ENCODE results near the gene DPYD. TPM values are rescaled to one million over a fixed set of nuclear protein-coding genes. Genes with fewer than 3 reads are reported as not detected.

DPYD gene
- polyA plus RNA-seq, 1 of the 3 experiments (the other 2 are of a cell fraction) = 23.0 TPM

DNA sequence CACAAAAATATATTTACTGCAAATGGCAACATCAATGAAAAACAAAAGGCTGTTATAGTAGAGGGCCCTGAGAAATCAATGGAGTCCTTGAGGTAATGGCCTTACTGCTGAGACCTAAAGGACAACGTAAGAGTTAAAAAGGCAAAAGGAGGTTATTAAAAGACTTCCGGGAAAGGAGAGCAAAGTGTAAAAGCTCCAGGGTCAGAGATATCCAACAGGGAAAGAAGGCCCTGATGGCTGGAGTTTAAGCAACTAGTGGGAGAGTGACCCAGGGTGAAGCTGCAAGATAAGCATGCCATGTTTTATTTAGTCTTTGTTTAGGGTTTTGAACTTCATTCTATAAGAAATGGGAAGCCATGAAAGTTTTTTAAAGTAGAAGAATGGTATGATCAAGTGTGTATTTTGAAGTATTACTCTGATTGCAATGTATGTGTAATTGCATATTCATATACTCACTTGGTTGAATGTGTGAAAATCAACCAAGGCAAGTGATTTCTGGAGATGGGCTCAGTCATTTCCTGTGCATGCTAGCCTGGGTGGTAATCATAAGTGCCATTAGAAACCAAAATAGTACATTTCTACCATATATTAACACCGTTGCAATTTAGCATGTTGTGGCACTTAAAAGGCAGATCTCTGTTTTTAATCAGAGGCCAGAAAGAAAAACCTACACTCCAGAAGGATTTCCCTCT is 5.3 kb upstream of the DPYD start:
- no peak overlapping the region for H3K4me2 ChIP-seq
- no peaks in the 10 kb centered on the region for H3K79me2 ChIP-seq (ENCODE audit: insufficient read depth)
- H3K4me3 ChIP-seq (ENCODE audit: low read depth in 2 of 2, low read length in 1 of 2) = no peak overlapping the region
- ChIA-PET CTCF (no interaction called here), POLR2A (no interaction called here)
- no peaks in the 10 kb centered on the region for H3K36me3 ChIP-seq (replicated peaks in 1 of 2; ENCODE audit: control insufficient read depth in 1 of 2, insufficient read depth in 2 of 2, low read length in 1 of 2)
- peaks cover 17% of the 10 kb centered on the region for H3F3A ChIP-seq (replicated peaks; ENCODE audit: insufficient read depth)
- H4K20me1 ChIP-seq (ENCODE audit: insufficient read depth) = no peaks in the 10 kb centered on the region
- H2AFZ ChIP-seq (ENCODE audit: low read depth) = no peak overlapping the region
- H3K27ac ChIP-seq (ENCODE audit: low read depth in 2 of 2, low read length in 1 of 2) = no peak overlapping the region
- H3K9me3 ChIP-seq = no peaks in the 10 kb centered on the region
- 92% methylated on average over 3 of the region's 3 CpGs for WGBS (ENCODE audit: low lambda C conversion rate)
- no peak for DNase-seq
- no peak overlapping the region for H3K9ac ChIP-seq
- H3K4me1 ChIP-seq (ENCODE audit: control insufficient read depth in 1 of 2, insufficient read depth in 2 of 2, low read depth in 1 of 2, low read length in 1 of 2) = peaks cover 2 to 4% of the 10 kb centered on the region in 2 experiments; a peak in 2 of 4 replicates
- H3K9me2 ChIP-seq = no peaks in the 10 kb centered on the region
- no peaks in the 10 kb centered on the region for H3K27me3 ChIP-seq (ENCODE audit: insufficient read depth)
- TF ChIP-seq, protein P1, sequence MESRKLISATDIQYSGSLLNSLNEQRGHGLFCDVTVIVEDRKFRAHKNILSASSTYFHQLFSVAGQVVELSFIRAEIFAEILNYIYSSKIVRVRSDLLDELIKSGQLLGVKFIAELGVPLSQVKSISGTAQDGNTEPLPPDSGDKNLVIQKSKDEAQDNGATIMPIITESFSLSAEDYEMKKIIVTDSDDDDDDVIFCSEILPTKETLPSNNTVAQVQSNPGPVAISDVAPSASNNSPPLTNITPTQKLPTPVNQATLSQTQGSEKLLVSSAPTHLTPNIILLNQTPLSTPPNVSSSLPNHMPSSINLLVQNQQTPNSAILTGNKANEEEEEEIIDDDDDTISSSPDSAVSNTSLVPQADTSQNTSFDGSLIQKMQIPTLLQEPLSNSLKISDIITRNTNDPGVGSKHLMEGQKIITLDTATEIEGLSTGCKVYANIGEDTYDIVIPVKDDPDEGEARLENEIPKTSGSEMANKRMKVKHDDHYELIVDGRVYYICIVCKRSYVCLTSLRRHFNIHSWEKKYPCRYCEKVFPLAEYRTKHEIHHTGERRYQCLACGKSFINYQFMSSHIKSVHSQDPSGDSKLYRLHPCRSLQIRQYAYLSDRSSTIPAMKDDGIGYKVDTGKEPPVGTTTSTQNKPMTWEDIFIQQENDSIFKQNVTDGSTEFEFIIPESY (IDR thresholded peaks at IDR 0.05; ENCODE audit: borderline replicate concordance, low read depth) = no peak
- TF ChIP-seq MXI1 (IDR thresholded peaks at IDR 0.05; ENCODE audit: low read depth, low read length) (no peak), GATA2 (CRISPR knock-in tag; IDR thresholded peaks at IDR 0.05) (no peak), GABPA (IDR thresholded peaks at IDR 0.05; ENCODE audit: low read depth) (no peak), FOXJ3 (CRISPR knock-in tag; IDR thresholded peaks at IDR 0.05) (no peak), RCOR1 (IDR thresholded peaks at IDR 0.05; ENCODE audit: low read length) (no peak), CHD2 (IDR thresholded peaks at IDR 0.05; ENCODE audit: low read length, partially characterized antibody) (no peak), NFIC (IDR thresholded peaks at IDR 0.05; ENCODE audit: borderline replicate concordance) (no peak), JUND (IDR thresholded peaks at IDR 0.05) (no peak), RXRA (IDR thresholded peaks at IDR 0.05; ENCODE audit: borderline replicate concordance, low read depth) (no peak), FOSL2 (IDR thresholded peaks at IDR 0.05; ENCODE audit: borderline replicate concordance, low read depth) (no peak), RFX5 (IDR thresholded peaks at IDR 0.05; ENCODE audit: low read length) (no peak), EZH2phosphoT487 (IDR thresholded peaks at IDR 0.05; ENCODE audit: borderline replicate concordance, low read depth) (no peak), EP300 (IDR thresholded peaks at IDR 0.05; ENCODE audit: borderline replicate concordance in 1 of 2, low read depth in 1 of 2, low read length in 1 of 2) (no peak), RAD21 (IDR thresholded peaks at IDR 0.05; ENCODE audit: low read length) (no peak), TAF1 (IDR thresholded peaks at IDR 0.05; ENCODE audit: borderline replicate concordance, low read depth, low read length) (no peak), TEAD4 (IDR thresholded peaks at IDR 0.05; ENCODE audit: borderline replicate concordance, insufficient read depth) (no peak)
- TF ChIP-seq, protein P2, sequence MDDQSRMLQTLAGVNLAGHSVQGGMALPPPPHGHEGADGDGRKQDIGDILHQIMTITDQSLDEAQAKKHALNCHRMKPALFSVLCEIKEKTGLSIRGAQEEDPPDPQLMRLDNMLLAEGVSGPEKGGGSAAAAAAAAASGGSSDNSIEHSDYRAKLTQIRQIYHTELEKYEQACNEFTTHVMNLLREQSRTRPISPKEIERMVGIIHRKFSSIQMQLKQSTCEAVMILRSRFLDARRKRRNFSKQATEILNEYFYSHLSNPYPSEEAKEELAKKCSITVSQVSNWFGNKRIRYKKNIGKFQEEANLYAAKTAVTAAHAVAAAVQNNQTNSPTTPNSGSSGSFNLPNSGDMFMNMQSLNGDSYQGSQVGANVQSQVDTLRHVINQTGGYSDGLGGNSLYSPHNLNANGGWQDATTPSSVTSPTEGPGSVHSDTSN (IDR thresholded peaks at IDR 0.05) = no peak
- TF ChIP-seq, protein P3, sequence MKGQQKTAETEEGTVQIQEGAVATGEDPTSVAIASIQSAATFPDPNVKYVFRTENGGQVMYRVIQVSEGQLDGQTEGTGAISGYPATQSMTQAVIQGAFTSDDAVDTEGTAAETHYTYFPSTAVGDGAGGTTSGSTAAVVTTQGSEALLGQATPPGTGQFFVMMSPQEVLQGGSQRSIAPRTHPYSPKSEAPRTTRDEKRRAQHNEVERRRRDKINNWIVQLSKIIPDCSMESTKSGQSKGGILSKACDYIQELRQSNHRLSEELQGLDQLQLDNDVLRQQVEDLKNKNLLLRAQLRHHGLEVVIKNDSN (IDR thresholded peaks at IDR 0.05; ENCODE audit: borderline replicate concordance, low read depth) = no peak
- TF ChIP-seq, protein P4, sequence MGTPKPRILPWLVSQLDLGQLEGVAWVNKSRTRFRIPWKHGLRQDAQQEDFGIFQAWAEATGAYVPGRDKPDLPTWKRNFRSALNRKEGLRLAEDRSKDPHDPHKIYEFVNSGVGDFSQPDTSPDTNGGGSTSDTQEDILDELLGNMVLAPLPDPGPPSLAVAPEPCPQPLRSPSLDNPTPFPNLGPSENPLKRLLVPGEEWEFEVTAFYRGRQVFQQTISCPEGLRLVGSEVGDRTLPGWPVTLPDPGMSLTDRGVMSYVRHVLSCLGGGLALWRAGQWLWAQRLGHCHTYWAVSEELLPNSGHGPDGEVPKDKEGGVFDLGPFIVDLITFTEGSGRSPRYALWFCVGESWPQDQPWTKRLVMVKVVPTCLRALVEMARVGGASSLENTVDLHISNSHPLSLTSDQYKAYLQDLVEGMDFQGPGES (IDR thresholded peaks at IDR 0.05; ENCODE audit: low read depth, low read length) = no peak
